ENCODE results near the gene TNNI3.

The TNNI3 gene

GRCh38 chr19:55146078-55146704, 11.3 kb downstream of the TNNI3 start:
- peak; percentile 22 for DNase-seq

- no peak for DNase-seq
Observed at GRCh38 chr19:55145232-55145631, 12.3 kb downstream of the TNNI3 start.

GRCh38 chr19:55141696-55142095, 15.8 kb downstream of the TNNI3 start:
- DNase-seq: no peak

- no peak for DNase-seq
Observed at GRCh38 chr19:55137915-55138314, 19.6 kb downstream of the TNNI3 start.

GRCh38 chr19:55136399-55137102, 21.0 kb downstream of the TNNI3 start:
- no peak for DNase-seq

- DNase-seq: no peak
Observed at GRCh38 chr19:55134736-55135135, 22.8 kb downstream of the TNNI3 start.

- no peak for DNase-seq
Observed at GRCh38 chr19:55133639-55134444, 23.7 kb downstream of the TNNI3 start.

GRCh38 chr19:55132453-55133129, 24.9 kb downstream of the TNNI3 start:
- no peak for DNase-seq

- no peak for DNase-seq
Observed at GRCh38 chr19:55131421-55131820, 26.1 kb downstream of the TNNI3 start.

GRCh38 chr19:55119053-55119452, 38.5 kb downstream of the TNNI3 start:
- DNase-seq: no peak

- no peak for DNase-seq
Observed at GRCh38 chr19:55118401-55118991, 39.0 kb downstream of the TNNI3 start.

- DNase-seq: peak; percentile 98
Observed at GRCh38 chr19:55117663-55118391, 39.7 kb downstream of the TNNI3 start.

GRCh38 chr19:55116859-55117662, 40.5 kb downstream of the TNNI3 start, which contains the start of gene PPP1R12C:
TSS of gene PPP1R12C (minus strand) at chr19:55117637. CDS start at chr19:55117543, 94 bp downstream.
- DNase-seq: no peak

- DNase-seq: peak; percentile 24
Observed at GRCh38 chr19:55116232-55116858, 41.2 kb downstream of the TNNI3 start.

GRCh38 chr19:55115446-55116065, 42.0 kb downstream of the TNNI3 start:
- no peak for DNase-seq

GRCh38 chr19:55114566-55115145, 42.9 kb downstream of the TNNI3 start:
- DNase-seq: no peak

GRCh38 chr19:55113570-55114039, 43.9 kb downstream of the TNNI3 start:
- peak; percentile 33 for DNase-seq

- no peak for DNase-seq
Observed at GRCh38 chr19:55112777-55113569, 44.6 kb downstream of the TNNI3 start.
